ENCODE data around the gene ACOT6. TPM values are rescaled to one million over a fixed set of nuclear protein-coding genes. Genes with fewer than 3 reads are reported as not detected.
"Not testable (repeated sequence)": the region's sequence is repeated elsewhere in the genome, so short reads cannot be mapped to it uniquely, and the experiment has no call there.

ACOT6 gene
- polyA plus RNA-seq, 1 of the 3 experiments (the other 2 are of a cell fraction): not detected

GRCh38 chr14:73634011-73634833, 21.9 kb downstream of the ACOT6 start:
- Histone ChIP-seq H3K4me2 (peak overlapping the region; percentile 56; the same call in 1 of the 2 replicates), H3K79me2 (ENCODE audit: insufficient read depth) (no peaks in the 10 kb centered on the region), H3F3A (replicated peaks; ENCODE audit: insufficient read depth) (peaks cover 5% of the 10 kb centered on the region), H3K9me3 (no peaks in the 10 kb centered on the region), H3K36me3 (replicated peaks in 1 of 2; ENCODE audit: control insufficient read depth in 1 of 2, insufficient read depth in 2 of 2, low read length in 1 of 2) (no peaks in the 10 kb centered on the region), H4K20me1 (ENCODE audit: insufficient read depth) (no peaks in the 10 kb centered on the region), H3K27me3 (ENCODE audit: insufficient read depth) (no peaks in the 10 kb centered on the region), H3K9me2 (no peaks in the 10 kb centered on the region), H3K9ac (no peak overlapping the region), H3K4me1 (ENCODE audit: control insufficient read depth in 1 of 2, insufficient read depth in 2 of 2, low read depth in 1 of 2, low read length in 1 of 2) (no peaks in the 10 kb centered on the region), H2AFZ (ENCODE audit: low read depth) (peak overlapping the region; percentile 96), H3K27ac (ENCODE audit: low read depth in 2 of 2, low read length in 1 of 2) (no peak overlapping the region), H3K4me3 (ENCODE audit: low read depth in 2 of 2, low read length in 1 of 2) (no peak overlapping the region)
- peak; percentile 16 for DNase-seq
- 88% methylated on average over 40 of the region's 53 CpGs for WGBS (ENCODE audit: low lambda C conversion rate)
- TF ChIP-seq ZBTB33 (IDR thresholded peaks at IDR 0.05; ENCODE audit: borderline replicate concordance, low read depth) (no peak), NFIC (IDR thresholded peaks at IDR 0.05; ENCODE audit: borderline replicate concordance) (no peak), USF2 (IDR thresholded peaks at IDR 0.05; ENCODE audit: borderline replicate concordance, low read depth, low read length) (no peak)
- CTCF ChIA-PET: interaction anchor here (0.5 to 7.5 kb wide), 23 partner anchors 10 to 717 kb away, joined by 3 to 73 read pairs (median 5); partner anchors contain the start of genes ACOT2, ACOT6 and DNAL1
- POLR2A ChIA-PET: no interaction called here

GRCh38 chr14:73636355-73636754, 24.0 kb downstream of the ACOT6 start:
- H4K20me1 ChIP-seq (ENCODE audit: insufficient read depth); H3K27ac ChIP-seq (ENCODE audit: low read depth in 2 of 2, low read length in 1 of 2); H3K4me3 ChIP-seq (ENCODE audit: low read depth in 2 of 2, low read length in 1 of 2); H3K79me2 ChIP-seq (ENCODE audit: insufficient read depth); H3K9me3 ChIP-seq; H2AFZ ChIP-seq (ENCODE audit: low read depth); H3K4me1 ChIP-seq (ENCODE audit: control insufficient read depth in 1 of 2, insufficient read depth in 2 of 2, low read depth in 1 of 2, low read length in 1 of 2); POLR2A ChIA-PET; H3F3A ChIP-seq (replicated peaks; ENCODE audit: insufficient read depth); H3K9me2 ChIP-seq; DNase-seq; H3K27me3 ChIP-seq (ENCODE audit: insufficient read depth); H3K4me2 ChIP-seq; H3K36me3 ChIP-seq (replicated peaks in 1 of 2; ENCODE audit: control insufficient read depth in 1 of 2, insufficient read depth in 2 of 2, low read length in 1 of 2); H3K9ac ChIP-seq: not testable (repeated sequence)
- CTCF ChIA-PET: interaction anchor here (0.7 to 7.5 kb wide), 3 partner anchors 75 to 165 kb away, joined by 3 to 73 read pairs (median 5); no protein-coding TSS in a partner anchor
- WGBS (ENCODE audit: low lambda C conversion rate): 94% methylated on average over 8 of the region's 10 CpGs

GRCh38 chr14:73637830-73638229, 25.5 kb downstream of the ACOT6 start:
- 93% methylated on average over 5 of the region's 5 CpGs for WGBS (ENCODE audit: low lambda C conversion rate)
- no peak for TF ChIP-seq POLR2AphosphoS5 (IDR thresholded peaks at IDR 0.05; ENCODE audit: low read depth, low read length)
- no peak for TF ChIP-seq CHD2 (IDR thresholded peaks at IDR 0.05; ENCODE audit: low read length, partially characterized antibody)
- TF ChIP-seq FOXM1 (IDR thresholded peaks at IDR 0.05; ENCODE audit: low read depth): no peak
- no peak for TF ChIP-seq USF2 (IDR thresholded peaks at IDR 0.05; ENCODE audit: borderline replicate concordance, low read depth, low read length)
- no peak for TF ChIP-seq ELF1 (IDR thresholded peaks at IDR 0.05)
- TF ChIP-seq EP300 (IDR thresholded peaks at IDR 0.05; ENCODE audit: borderline replicate concordance in 1 of 2, low read depth in 1 of 2, low read length in 1 of 2): no peak
- TF ChIP-seq RFX5 (IDR thresholded peaks at IDR 0.05; ENCODE audit: low read length): no peak
- TF ChIP-seq IRF3 (IDR thresholded peaks at IDR 0.05; ENCODE audit: low read depth, low read length): no peak
- no peak for TF ChIP-seq EZH2phosphoT487 (IDR thresholded peaks at IDR 0.05; ENCODE audit: borderline replicate concordance, low read depth)
- no peak for TF ChIP-seq MEF2A (IDR thresholded peaks at IDR 0.05; ENCODE audit: borderline replicate concordance, low read depth)
- TF ChIP-seq MXI1 (IDR thresholded peaks at IDR 0.05; ENCODE audit: low read depth, low read length): no peak
- TF ChIP-seq RAD21 (IDR thresholded peaks at IDR 0.05; ENCODE audit: low read length): no peak
- no peak for TF ChIP-seq NFIC (IDR thresholded peaks at IDR 0.05; ENCODE audit: borderline replicate concordance)
- no peak for TF ChIP-seq RXRA (IDR thresholded peaks at IDR 0.05; ENCODE audit: borderline replicate concordance, low read depth)

More at GRCh38 chr14:73637830-73638229, 25.5 kb downstream of the ACOT6 start:
- H3K9ac ChIP-seq: no peak overlapping the region
- H3F3A ChIP-seq (replicated peaks; ENCODE audit: insufficient read depth): peaks cover 12% of the 10 kb centered on the region
- H3K4me3 ChIP-seq (ENCODE audit: low read depth in 2 of 2, low read length in 1 of 2): no peak overlapping the region
- H3K27me3 ChIP-seq (ENCODE audit: insufficient read depth): no peaks in the 10 kb centered on the region
- H3K9me3 ChIP-seq: no peaks in the 10 kb centered on the region
- H3K79me2 ChIP-seq (ENCODE audit: insufficient read depth): no peaks in the 10 kb centered on the region
- no peaks in the 10 kb centered on the region for H3K36me3 ChIP-seq (replicated peaks in 1 of 2; ENCODE audit: control insufficient read depth in 1 of 2, insufficient read depth in 2 of 2, low read length in 1 of 2)
- no peak for DNase-seq
- ChIA-PET POLR2A (no interaction called here), CTCF (interaction anchor here (0.6 to 1.3 kb wide), 3 partner anchors 25 to 129 kb away, joined by 3 to 4 read pairs (median 3); no protein-coding TSS in a partner anchor)
- H3K9me2 ChIP-seq: no peaks in the 10 kb centered on the region
- H3K4me2 ChIP-seq: no peak overlapping the region
- H3K27ac ChIP-seq (ENCODE audit: low read depth in 2 of 2, low read length in 1 of 2): no peak overlapping the region
- no peaks in the 10 kb centered on the region for H3K4me1 ChIP-seq (ENCODE audit: control insufficient read depth in 1 of 2, insufficient read depth in 2 of 2, low read depth in 1 of 2, low read length in 1 of 2)
- no peaks in the 10 kb centered on the region for H4K20me1 ChIP-seq (ENCODE audit: insufficient read depth)
- H2AFZ ChIP-seq (ENCODE audit: low read depth): no peak overlapping the region
